SK-N-SH treated with all-trans-retinoic acid at 6 μM for 48 hours (cell line): ENCODE measurements around the gene NUDT1.

ENCODE experiments used
- CREB5 ChIP-seq: fragments of 250-450 bp; sonication (Bioruptor Pico); IDR thresholded peaks from 2 replicates; pipeline ENCODE4 v1.5.1; 2020; ENCODE audit warnings: low read depth, mild to moderate bottlenecking, moderate library complexity
- OSR1 ChIP-seq: fragments of 250-450 bp; sonication (Bioruptor Pico); IDR thresholded peaks from 2 replicates; pipeline ENCODE4 v1.8.0; 2022; ENCODE audit warnings: moderate library complexity, mild to moderate bottlenecking, inconsistent platforms
- PATZ1 ChIP-seq: fragments of 250-450 bp; sonication (Bioruptor Pico); IDR thresholded peaks from 2 replicates; pipeline ENCODE4 v1.8.0; 2020; ENCODE audit warnings: mild to moderate bottlenecking, moderate library complexity, borderline replicate concordance
- RARB ChIP-seq: fragments of 250-450 bp; sonication (Bioruptor Pico); IDR thresholded peaks from 2 replicates; pipeline ENCODE4 v1.8.0; 2021; ENCODE audit warnings: mild to moderate bottlenecking, moderate library complexity
- SNAI2 ChIP-seq: fragments of 250-450 bp; sonication (Bioruptor Pico); IDR thresholded peaks from 2 replicates; pipeline ENCODE4 v1.5.0; 2020; ENCODE audit warnings: mild to moderate bottlenecking, moderate library complexity
- ZFP30 ChIP-seq: fragments of 450-650 bp; formaldehyde crosslinking; IDR thresholded peaks from 2 replicates; pipeline ENCODE4 v1.5.0; 2022; ENCODE audit warnings: mild to moderate bottlenecking, moderate library complexity
- ZNF8 ChIP-seq: fragments of 450-650 bp; formaldehyde crosslinking; IDR thresholded peaks from 2 replicates; pipeline ENCODE4 v1.5.0; 2020; ENCODE audit warnings: mild to moderate bottlenecking, moderate library complexity

- TF ChIP-seq ZFP30 (CRISPR knock-in tag) (no peak), OSR1 (CRISPR knock-in tag) (no peak), RARB (CRISPR knock-in tag) (no peak), PATZ1 (no peak), CREB5 (CRISPR knock-in tag) (no peak), ZNF8 (CRISPR knock-in tag) (no peak), SNAI2 (no peak)
These were observed 40.2 kb upstream of the NUDT1 start for GRCh38 chr7:2201686-2202360.
